ENCODE results near the gene WFDC2. TPM values are rescaled to one million over a fixed set of nuclear protein-coding genes. Genes with fewer than 3 reads are reported as not detected.

Gene WFDC2
- total and polyA plus RNA-seq, 10 of the 15 experiments (the other 5 are each of a cell fraction or from before 2014, with no cell fraction given): 0.13 TPM; not detected in 9

DNA sequence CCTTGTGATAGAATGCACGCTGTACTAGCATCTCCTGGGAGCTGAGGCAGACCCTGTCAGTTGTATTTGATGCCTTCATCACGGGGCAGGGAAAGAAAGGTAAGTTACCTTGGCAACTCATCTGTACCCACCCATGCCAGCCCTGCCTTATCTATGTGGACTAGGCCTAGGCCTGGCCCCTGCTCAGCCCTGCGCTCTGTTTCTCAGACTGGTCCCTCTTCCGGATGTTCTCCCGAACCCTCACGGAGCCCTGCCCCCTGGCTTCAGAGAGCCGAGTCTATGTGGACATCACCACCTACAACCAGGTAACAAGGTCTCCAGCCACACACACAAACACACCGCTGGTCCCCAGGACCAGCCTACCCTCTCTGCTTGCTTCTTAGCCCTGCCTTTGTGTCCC, 49.4 kb upstream of the WFDC2 start (continued):
- TF ChIP-seq PAX8 (IDR thresholded peaks at IDR 0.05) (no peak), TAF1 (IDR thresholded peaks at IDR 0.05; ENCODE audit: borderline replicate concordance, low read depth, low read length) (no peak), IKZF1 (conservative IDR thresholded peaks at IDR 0.05) (no peak), RAD21 (IDR thresholded peaks at IDR 0.05; ENCODE audit: insufficient read depth, low read depth, low read length) (no peak), YBX1 (IDR thresholded peaks at IDR 0.05) (no peak), SIN3A (IDR thresholded peaks at IDR 0.05; ENCODE audit: low read depth, low read length) (no peak), NFYA (IDR thresholded peaks at IDR 0.05; ENCODE audit: borderline replicate concordance, low read depth, low read length) (no peak)
- TF ChIP-seq, protein P1, sequence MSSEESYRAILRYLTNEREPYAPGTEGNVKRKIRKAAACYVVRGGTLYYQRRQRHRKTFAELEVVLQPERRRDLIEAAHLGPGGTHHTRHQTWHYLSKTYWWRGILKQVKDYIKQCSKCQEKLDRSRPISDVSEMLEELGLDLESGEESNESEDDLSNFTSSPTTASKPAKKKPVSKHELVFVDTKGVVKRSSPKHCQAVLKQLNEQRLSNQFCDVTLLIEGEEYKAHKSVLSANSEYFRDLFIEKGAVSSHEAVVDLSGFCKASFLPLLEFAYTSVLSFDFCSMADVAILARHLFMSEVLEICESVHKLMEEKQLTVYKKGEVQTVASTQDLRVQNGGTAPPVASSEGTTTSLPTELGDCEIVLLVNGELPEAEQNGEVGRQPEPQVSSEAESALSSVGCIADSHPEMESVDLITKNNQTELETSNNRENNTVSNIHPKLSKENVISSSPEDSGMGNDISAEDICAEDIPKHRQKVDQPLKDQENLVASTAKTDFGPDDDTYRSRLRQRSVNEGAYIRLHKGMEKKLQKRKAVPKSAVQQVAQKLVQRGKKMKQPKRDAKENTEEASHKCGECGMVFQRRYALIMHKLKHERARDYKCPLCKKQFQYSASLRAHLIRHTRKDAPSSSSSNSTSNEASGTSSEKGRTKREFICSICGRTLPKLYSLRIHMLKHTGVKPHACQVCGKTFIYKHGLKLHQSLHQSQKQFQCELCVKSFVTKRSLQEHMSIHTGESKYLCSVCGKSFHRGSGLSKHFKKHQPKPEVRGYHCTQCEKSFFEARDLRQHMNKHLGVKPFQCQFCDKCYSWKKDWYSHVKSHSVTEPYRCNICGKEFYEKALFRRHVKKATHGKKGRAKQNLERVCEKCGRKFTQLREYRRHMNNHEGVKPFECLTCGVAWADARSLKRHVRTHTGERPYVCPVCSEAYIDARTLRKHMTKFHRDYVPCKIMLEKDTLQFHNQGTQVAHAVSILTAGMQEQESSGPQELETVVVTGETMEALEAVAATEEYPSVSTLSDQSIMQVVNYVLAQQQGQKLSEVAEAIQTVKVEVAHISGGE (CRISPR knock-in tag; IDR thresholded peaks at IDR 0.05): no peak

DNA sequence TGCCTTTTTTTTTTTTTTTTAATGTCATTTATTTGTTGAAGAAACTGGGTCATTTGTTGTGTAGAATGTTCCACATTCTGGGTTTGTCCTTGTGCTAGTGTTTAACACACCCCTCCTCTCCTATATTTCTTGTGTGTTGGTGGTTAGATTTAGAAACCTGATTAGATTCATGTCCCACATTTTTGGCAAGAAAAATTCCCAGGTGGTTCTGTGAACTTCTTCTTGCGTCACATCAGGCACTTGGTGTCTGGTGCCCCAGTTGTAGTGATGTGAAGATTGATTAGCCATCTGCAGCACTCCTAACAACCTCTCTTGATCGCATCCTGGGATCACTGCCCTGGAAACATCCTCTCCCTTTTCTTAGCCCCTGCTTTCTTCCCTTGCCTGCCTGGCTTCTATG, 45.9 kb upstream of the WFDC2 start:
- H4K20me1 ChIP-seq (ENCODE audit: control insufficient read depth, insufficient read depth): no peaks in the 10 kb centered on the region
- 100% methylated on average over 2 of the region's 2 CpGs for WGBS (ENCODE audit: insufficient coverage, insufficient replicate concordance, low lambda C conversion rate, missing lambda C conversion rate)
- TF ChIP-seq, protein P2, sequence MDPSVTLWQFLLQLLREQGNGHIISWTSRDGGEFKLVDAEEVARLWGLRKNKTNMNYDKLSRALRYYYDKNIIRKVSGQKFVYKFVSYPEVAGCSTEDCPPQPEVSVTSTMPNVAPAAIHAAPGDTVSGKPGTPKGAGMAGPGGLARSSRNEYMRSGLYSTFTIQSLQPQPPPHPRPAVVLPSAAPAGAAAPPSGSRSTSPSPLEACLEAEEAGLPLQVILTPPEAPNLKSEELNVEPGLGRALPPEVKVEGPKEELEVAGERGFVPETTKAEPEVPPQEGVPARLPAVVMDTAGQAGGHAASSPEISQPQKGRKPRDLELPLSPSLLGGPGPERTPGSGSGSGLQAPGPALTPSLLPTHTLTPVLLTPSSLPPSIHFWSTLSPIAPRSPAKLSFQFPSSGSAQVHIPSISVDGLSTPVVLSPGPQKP (IDR thresholded peaks at IDR 0.05; ENCODE audit: low read depth, low read length): no peak
- TF ChIP-seq FOXM1 (IDR thresholded peaks at IDR 0.05; ENCODE audit: low read depth, low read length) (no peak), CHD2 (IDR thresholded peaks at IDR 0.05; ENCODE audit: borderline replicate concordance, low read depth, low read length) (no peak), RAD21 (IDR thresholded peaks at IDR 0.05; ENCODE audit: insufficient read depth, low read depth, low read length) (no peak), IRF4 (IDR thresholded peaks at IDR 0.05; ENCODE audit: low read depth, low read length) (no peak), RB1 (IDR thresholded peaks at IDR 0.05; ENCODE audit: borderline replicate concordance) (no peak), YBX1 (IDR thresholded peaks at IDR 0.05) (no peak)
- TF ChIP-seq, protein P3, sequence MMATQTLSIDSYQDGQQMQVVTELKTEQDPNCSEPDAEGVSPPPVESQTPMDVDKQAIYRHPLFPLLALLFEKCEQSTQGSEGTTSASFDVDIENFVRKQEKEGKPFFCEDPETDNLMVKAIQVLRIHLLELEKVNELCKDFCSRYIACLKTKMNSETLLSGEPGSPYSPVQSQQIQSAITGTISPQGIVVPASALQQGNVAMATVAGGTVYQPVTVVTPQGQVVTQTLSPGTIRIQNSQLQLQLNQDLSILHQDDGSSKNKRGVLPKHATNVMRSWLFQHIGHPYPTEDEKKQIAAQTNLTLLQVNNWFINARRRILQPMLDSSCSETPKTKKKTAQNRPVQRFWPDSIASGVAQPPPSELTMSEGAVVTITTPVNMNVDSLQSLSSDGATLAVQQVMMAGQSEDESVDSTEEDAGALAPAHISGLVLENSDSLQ (IDR thresholded peaks at IDR 0.05): no peak
- TF ChIP-seq, protein P4, sequence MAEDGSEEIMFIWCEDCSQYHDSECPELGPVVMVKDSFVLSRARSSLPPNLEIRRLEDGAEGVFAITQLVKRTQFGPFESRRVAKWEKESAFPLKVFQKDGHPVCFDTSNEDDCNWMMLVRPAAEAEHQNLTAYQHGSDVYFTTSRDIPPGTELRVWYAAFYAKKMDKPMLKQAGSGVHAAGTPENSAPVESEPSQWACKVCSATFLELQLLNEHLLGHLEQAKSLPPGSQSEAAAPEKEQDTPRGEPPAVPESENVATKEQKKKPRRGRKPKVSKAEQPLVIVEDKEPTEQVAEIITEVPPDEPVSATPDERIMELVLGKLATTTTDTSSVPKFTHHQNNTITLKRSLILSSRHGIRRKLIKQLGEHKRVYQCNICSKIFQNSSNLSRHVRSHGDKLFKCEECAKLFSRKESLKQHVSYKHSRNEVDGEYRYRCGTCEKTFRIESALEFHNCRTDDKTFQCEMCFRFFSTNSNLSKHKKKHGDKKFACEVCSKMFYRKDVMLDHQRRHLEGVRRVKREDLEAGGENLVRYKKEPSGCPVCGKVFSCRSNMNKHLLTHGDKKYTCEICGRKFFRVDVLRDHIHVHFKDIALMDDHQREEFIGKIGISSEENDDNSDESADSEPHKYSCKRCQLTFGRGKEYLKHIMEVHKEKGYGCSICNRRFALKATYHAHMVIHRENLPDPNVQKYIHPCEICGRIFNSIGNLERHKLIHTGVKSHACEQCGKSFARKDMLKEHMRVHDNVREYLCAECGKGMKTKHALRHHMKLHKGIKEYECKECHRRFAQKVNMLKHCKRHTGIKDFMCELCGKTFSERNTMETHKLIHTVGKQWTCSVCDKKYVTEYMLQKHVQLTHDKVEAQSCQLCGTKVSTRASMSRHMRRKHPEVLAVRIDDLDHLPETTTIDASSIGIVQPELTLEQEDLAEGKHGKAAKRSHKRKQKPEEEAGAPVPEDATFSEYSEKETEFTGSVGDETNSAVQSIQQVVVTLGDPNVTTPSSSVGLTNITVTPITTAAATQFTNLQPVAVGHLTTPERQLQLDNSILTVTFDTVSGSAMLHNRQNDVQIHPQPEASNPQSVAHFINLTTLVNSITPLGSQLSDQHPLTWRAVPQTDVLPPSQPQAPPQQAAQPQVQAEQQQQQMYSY (CRISPR knock-in tag; IDR thresholded peaks at IDR 0.05): no peak

More for the DNA sequence above, 45.9 kb upstream of the WFDC2 start:
- Histone ChIP-seq H3K27me3 (replicated peaks in 1 of 2; ENCODE audit: control insufficient read depth in 2 of 2, insufficient read depth in 2 of 2, low read length in 1 of 2) (no peaks in the 10 kb centered on the region), H2AFZ (ENCODE audit: control insufficient read depth, low read depth, low read length) (no peak overlapping the region), H3K4me3 (no peak overlapping the region), H3K4me2 (ENCODE audit: control insufficient read depth, insufficient read depth) (no peak overlapping the region), H3K27ac (ENCODE audit: control insufficient read depth, insufficient read depth) (no peak overlapping the region), H3K36me3 (ENCODE audit: control insufficient read depth in 2 of 2, insufficient read depth in 2 of 2, low read length in 1 of 2) (peaks cover 16 to 29% of the 10 kb centered on the region in 2 experiments), H3K9ac (ENCODE audit: control insufficient read depth, insufficient read depth, low read length) (no peak overlapping the region), H3K79me2 (ENCODE audit: control insufficient read depth, insufficient read depth, low read length) (no peaks in the 10 kb centered on the region), H3K9me3 (replicated peaks; ENCODE audit: control insufficient read depth, insufficient read depth, low read length) (no peaks in the 10 kb centered on the region), H3K4me1 (ENCODE audit: control insufficient read depth, insufficient read depth, low read length) (peaks cover 12% of the 10 kb centered on the region)
- FAIRE-seq (no peak), ATAC-seq (no peak), DNase-seq (ENCODE audit: low read depth, low spot score) (no peak)
- intact Hi-C loops (cut with micrococcal nuclease; ENCODE audit: unreplicated experiment): no loop called here
- in situ Hi-C loops (cut with MboI): no loop called here
- CTCF ChIA-PET: no interaction called here
- SMC1A ChIA-PET (ENCODE audit: uncharacterized antibody, unreplicated experiment): no interaction called here
- RAD21 ChIA-PET (ENCODE audit: unreplicated experiment): no interaction called here
- POLR2A ChIA-PET: no interaction called here
- BruUV-seq (replicated peaks): no TSS peak
